NCI-H146 (cell line): ENCODE results near the gene UTP15.

Experiments
- DNase-seq: peaks from one replicate; lab custom pipeline; 2025; lab: John Stamatoyannopoulos, UW

Gene UTP15

GRCh38 chr5:73564675-73565074 is 868 bp upstream of the UTP15 start:
- DNase-seq, result peak; percentile 12

- no peak for DNase-seq
These were observed 515 bp downstream of the UTP15 start for GRCh38 chr5:73565969-73566547.

- peak; percentile 72 for DNase-seq
These were observed 17.0 kb downstream of the UTP15 start for GRCh38 chr5:73582285-73583145.

- DNase-seq, result no peak
These were observed 22.4 kb downstream of the UTP15 start for GRCh38 chr5:73587923-73588322.

GRCh38 chr5:73591102-73591695 is 25.7 kb downstream of the UTP15 start:
- DNase-seq, result peak; percentile 78

- DNase-seq, result peak; percentile 9
These were observed 26.4 kb downstream of the UTP15 start for GRCh38 chr5:73591698-73592501.

- no peak for DNase-seq
These were observed 27.0 kb downstream of the UTP15 start for GRCh38 chr5:73592551-73592950.

- DNase-seq, result peak; percentile 61
These were observed 31.3 kb downstream of the UTP15 start for GRCh38 chr5:73596705-73597328.

- no peak for DNase-seq
These were observed 33.8 kb downstream of the UTP15 start for GRCh38 chr5:73599380-73599779.

- DNase-seq, result no peak
These were observed 38.5 kb downstream of the UTP15 start for GRCh38 chr5:73603998-73604397.

GRCh38 chr5:73605223-73606087 is 39.9 kb downstream of the UTP15 start:
- DNase-seq, result no peak

GRCh38 chr5:73606206-73606753 is 40.7 kb downstream of the UTP15 start:
- DNase-seq, result no peak

GRCh38 chr5:73607228-73607627 is 41.7 kb downstream of the UTP15 start:
- no peak for DNase-seq

GRCh38 chr5:73612799-73613198 is 47.3 kb downstream of the UTP15 start:
- no peak for DNase-seq

GRCh38 chr5:73615085-73615484 is 49.5 kb downstream of the UTP15 start:
- DNase-seq, result peak; percentile 57

- no peak for DNase-seq
These were observed 50.4 kb downstream of the UTP15 start for GRCh38 chr5:73615947-73616346.

GRCh38 chr5:73617510-73618279 is 52.2 kb downstream of the UTP15 start:
- DNase-seq, result no peak

GRCh38 chr5:73619606-73620333 is 54.2 kb downstream of the UTP15 start:
- DNase-seq, result no peak

GRCh38 chr5:73620334-73620687 is 54.8 kb downstream of the UTP15 start:
- DNase-seq, result no peak
